ENCODE results near the gene SAPCD2. TPM values are rescaled to one million over a fixed set of nuclear protein-coding genes. Genes with fewer than 3 reads are reported as not detected.

The SAPCD2 gene
- total and polyA plus RNA-seq, 2 of the 4 experiments (the other 2 are of a cell fraction), result 3.4 to 4.9 TPM

GRCh38 chr9:137020771-137021567, 49.4 kb downstream of the SAPCD2 start:
- Histone ChIP-seq H3K56ac (ENCODE audit: extremely low read depth, insufficient read depth, low read length) (no peak overlapping the region), H4K91ac (ENCODE audit: insufficient read depth, low read depth, low read length) (no peak overlapping the region), H4K20me1 (ENCODE audit: insufficient read depth, low read length) (no peaks in the 10 kb centered on the region; the same call in 1 of the 2 replicates), H2BK5ac (ENCODE audit: low read depth, low read length, poor library complexity, severe bottlenecking) (no peak overlapping the region), H2BK120ac (ENCODE audit: low read depth, low read length) (no peak overlapping the region), H3K9ac (ENCODE audit: low read depth, low read length) (no peak overlapping the region), H3K4me2 (ENCODE audit: low read depth, low read length) (no peak overlapping the region), H3K14ac (replicated peaks; ENCODE audit: low read depth, low read length) (no peak overlapping the region), H3K9me3 (ENCODE audit: control insufficient read depth, insufficient read depth, low read length) (no peaks in the 10 kb centered on the region), H3K18ac (ENCODE audit: low read depth, low read length) (no peak overlapping the region), H3K4ac (ENCODE audit: low read depth, low read length) (no peak overlapping the region), H3K23ac (ENCODE audit: low read depth, low read length) (no peak overlapping the region), H3K4me3 (ENCODE audit: insufficient read depth, low read depth, low read length) (no peak overlapping the region), H2AK5ac (ENCODE audit: low read depth, low read length) (no peak overlapping the region), H3K36me3 (ENCODE audit: control insufficient read depth, insufficient read depth, low read length) (peaks cover 18% of the 10 kb centered on the region; the same call in 1 of the 2 replicates), H3K27me3 (ENCODE audit: control insufficient read depth, insufficient read depth, low read length) (no peaks in the 10 kb centered on the region), H2BK15ac (ENCODE audit: low read depth, low read length) (no peak overlapping the region), H3K4me1 (ENCODE audit: control insufficient read depth, insufficient read depth, low read length) (no peaks in the 10 kb centered on the region), H2AFZ (replicated peaks; ENCODE audit: low read length, poor library complexity) (peak overlapping the region; percentile 5), H2BK20ac (ENCODE audit: low read depth, low read length) (no peak overlapping the region), H3K79me1 (ENCODE audit: low read depth in 1 of 2, low read length in 2 of 2) (no peaks in the 10 kb centered on the region; a peak in 1 of 4 replicates), H4K5ac (ENCODE audit: low read depth, low read length) (no peak overlapping the region), H3K9me1 (ENCODE audit: insufficient read depth, low read length) (peaks cover 2% of the 10 kb centered on the region; the same call in 1 of the 2 replicates), H3K27ac (ENCODE audit: insufficient read depth, low read length) (no peak overlapping the region), H2AK9ac (replicated peaks; ENCODE audit: low read depth, low read length, poor library complexity) (no peak overlapping the region), H4K8ac (ENCODE audit: low read depth in 2 of 2, low read length in 2 of 2) (no peak overlapping the region)
- DNase-seq (no peak), ATAC-seq (ENCODE audit: low read depth) (no peak)
- ChIA-PET CTCF (no interaction called here), POLR2A (ENCODE audit: unreplicated experiment) (no interaction called here)
- intact Hi-C loops (cut with micrococcal nuclease), result no loop called here
- WGBS, 2 experiments (ENCODE audit: extremely low coverage in 2 of 2, insufficient read length in 1 of 2), result 94% methylated on average over 20 of the region's 32 CpGs; no CpG with 5 or more reads in 1 of the 2 experiments
- in situ Hi-C loops (cut with MboI; ENCODE audit: low sequenced_read_pairs), result no loop called here
- dilution Hi-C loops (cut with HindIII; ENCODE audit: low sequenced_read_pairs, unreplicated experiment), result no loop called here
- TF ChIP-seq MAFK (IDR thresholded peaks at IDR 0.05; ENCODE audit: low read depth, low read length) (no peak), ELK1 (IDR thresholded peaks at IDR 0.05; ENCODE audit: borderline replicate concordance, low read depth, low read length) (no peak), CEBPB (IDR thresholded peaks at IDR 0.05; ENCODE audit: low read depth, low read length) (no peak), NFE2L2 (IDR thresholded peaks at IDR 0.05; ENCODE audit: low read depth, low read length) (no peak), RAD21 (IDR thresholded peaks at IDR 0.05; ENCODE audit: low read length) (no peak), USF2 (IDR thresholded peaks at IDR 0.05; ENCODE audit: low read depth, low read length) (no peak)
- no TSS peak for BruUV-seq (replicated peaks)
